Thyroid gland (tissue), 4 donors: ENCODE data around the gene COL6A2. TPM values are rescaled to one million over a fixed set of nuclear protein-coding genes. Genes with fewer than 3 reads are reported as not detected.

Source experiments
- DNase-seq, 2 donors: peaks; one replicate each; pipeline ENCODE4 v3.0.0-alpha.2; 2019
- H3K27ac ChIP-seq, 3 donors: fragments of 200-600 bp; sonication (generic); 1 replicate in 2 of 3; 2 replicates in 1 of 3; pipeline ENCODE4 v1.5.1; 2016 to 2019; ENCODE audit warnings: mild to moderate bottlenecking in 1 of 3, moderate library complexity in 1 of 3
- H3K27me3 ChIP-seq: fragments of 200-600 bp; sonication (generic); one replicate; pipeline ENCODE4 v1.5.1; 2019
- H3K36me3 ChIP-seq, 2 donors: fragments of 200-600 bp; sonication (generic); one replicate each; pipeline ENCODE4 v1.5.1; 2016 to 2019
- H3K4me1 ChIP-seq, 2 donors: fragments of 200-600 bp; sonication (generic); one replicate each; pipeline ENCODE4 v1.5.1; 2017 to 2019
- H3K4me3 ChIP-seq, 3 donors: fragments of 200-600 bp; sonication (generic); replicated peaks in 1 of 3; 1 replicate in 2 of 3; 2 replicates in 1 of 3; pipeline ENCODE4 v1.5.1; 2016; ENCODE audit warnings: mild to moderate bottlenecking in 1 of 3
- H3K9me3 ChIP-seq: fragments of 200-600 bp; sonication (generic); one replicate; pipeline ENCODE4 v1.5.1; 2017
- CTCF ChIP-seq, 6 experiments: fragments of 200-600 bp in 3 of 6; fragments of 450-650 bp in 3 of 6; sonication (generic) in 3 of 6; IDR thresholded peaks; one replicate each; pipeline ENCODE4 v1.5.1; 2016 to 2019; ENCODE audit warnings: antibody characterized with exemption in 6 of 6, mild to moderate bottlenecking in 2 of 6, inconsistent platforms in 1 of 6, moderate library complexity in 1 of 6
- POLR2A ChIP-seq, 2 donors: fragments of 450-650 bp; IDR thresholded peaks; one replicate each; pipeline ENCODE4 v1.6.1; 2017; ENCODE audit warnings: antibody characterized with exemption in 2 of 2, mild to moderate bottlenecking in 2 of 2, moderate library complexity in 1 of 2
- WGBS, 2 donors: methylation state at CpG; one replicate each; pipeline ENCODE4 v1.1.5; 2017; 5-methylcytosine and 5-hydroxymethylcytosine counted together
- intact Hi-C: fragments of 100-400 bp; cut with DNase I; formaldehyde crosslinking; loops from one replicate; pipeline ENCODE4 v1.15.1; 2023
- total RNA-seq, 4 donors: library from RNA; depleted of rRNA; stranded (reverse); fragments of >200 nt; gene quantifications; one replicate each; pipeline ENCODE4 v1.2.3, GENCODE V29; 2016

Gene COL6A2
- total RNA-seq, 4 donors from 2014 or later, result 79.4 to 191 (median 172) TPM

GRCh38 chr21:46118316-46119143, 20.6 kb downstream of the COL6A2 start:
- no peak for TF ChIP-seq POLR2A (IDR thresholded peaks at IDR 0.05)
- TF ChIP-seq CTCF (IDR thresholded peaks at IDR 0.05), result no peak
- Histone ChIP-seq H3K27me3 (no peaks in the 10 kb centered on the region), H3K4me1 (no peaks in the 10 kb centered on the region), H3K4me3 (no peak overlapping the region), H3K27ac (no peak overlapping the region), H3K36me3 (peaks cover 7 to 18% of the 10 kb centered on the region in 2 donors), H3K9me3 (no peaks in the 10 kb centered on the region)
- intact Hi-C loops, result no loop called here
- WGBS, 2 donors, result 90 to 93% methylated on average over 15 to 21 of the region's 27 CpGs
- DNase-seq, result peak in 1 of 2 donors; percentile 0

GRCh38 chr21:46119144-46119636, 21.3 kb downstream of the COL6A2 start:
- TF ChIP-seq CTCF (IDR thresholded peaks at IDR 0.05) (no peak), POLR2A (IDR thresholded peaks at IDR 0.05) (no peak)
- Histone ChIP-seq H3K4me3 (no peak overlapping the region), H3K9me3 (no peaks in the 10 kb centered on the region), H3K27ac (no peak overlapping the region), H3K4me1 (no peaks in the 10 kb centered on the region), H3K27me3 (no peaks in the 10 kb centered on the region), H3K36me3 (peaks cover 3 to 18% of the 10 kb centered on the region in 2 donors)
- intact Hi-C loops, result no loop called here
- 87 to 90% methylated on average over 7 to 8 of the region's 12 CpGs for WGBS, 2 donors
- no peak for DNase-seq

GRCh38 chr21:46119637-46120271, 21.8 kb downstream of the COL6A2 start:
- DNase-seq, result no peak
- Histone ChIP-seq H3K36me3 (peaks cover 3 to 18% of the 10 kb centered on the region in 2 donors), H3K27me3 (no peaks in the 10 kb centered on the region), H3K4me3 (no peak overlapping the region), H3K27ac (no peak overlapping the region), H3K9me3 (no peaks in the 10 kb centered on the region), H3K4me1 (no peaks in the 10 kb centered on the region)
- TF ChIP-seq CTCF (IDR thresholded peaks at IDR 0.05) (no peak), POLR2A (IDR thresholded peaks at IDR 0.05) (no peak)
- intact Hi-C loops, result no loop called here
- WGBS, 2 donors, result 100% methylated on average over 1 to 4 of the region's 14 CpGs

GRCh38 chr21:46120301-46121285, 22.7 kb downstream of the COL6A2 start:
- DNase-seq, result no peak
- Histone ChIP-seq H3K27ac (no peak overlapping the region), H3K4me3 (no peak overlapping the region), H3K36me3 (peaks cover 3 to 18% of the 10 kb centered on the region in 2 donors), H3K9me3 (no peaks in the 10 kb centered on the region), H3K27me3 (no peaks in the 10 kb centered on the region), H3K4me1 (no peaks in the 10 kb centered on the region)
- intact Hi-C loops, result no loop called here
- WGBS, 2 donors, result 91 to 99% methylated on average over 10 to 12 of the region's 26 CpGs
- no peak for TF ChIP-seq POLR2A (IDR thresholded peaks at IDR 0.05)
- no peak for TF ChIP-seq CTCF (IDR thresholded peaks at IDR 0.05)
